GM21576 (cell line): ENCODE measurements around the gene LHB.
"Not testable (repeated sequence)": the region's sequence is repeated elsewhere in the genome, so short reads cannot be mapped to it uniquely, and the experiment has no call there.

Source experiments
- ATAC-seq: cut with Tn5 transposase; IDR thresholded peaks from one replicate; pipeline ENCODE4 v1.9.1; 2021; ENCODE audit warnings: mild to moderate bottlenecking, moderate library complexity; ENCODE audit not compliant: unreplicated experiment

Gene LHB

GRCh38 chr19:49038557-49039276 lies 21.8 kb upstream of the LHB start:
- ATAC-seq = not testable (repeated sequence)

GRCh38 chr19:49038111-49038510 lies 21.2 kb upstream of the LHB start:
- ATAC-seq = not testable (repeated sequence)

GRCh38 chr19:49036815-49037214 lies 19.9 kb upstream of the LHB start, which contains the start of gene CGB1:
TSS of gene CGB1 (minus strand) at chr19:49036895. CDS start at chr19:49036711, 184 bp downstream.
- ATAC-seq = not testable (repeated sequence)

GRCh38 chr19:49031642-49032301 lies 14.9 kb upstream of the LHB start, which contains the start of gene CGB2:
TSS of gene CGB2 (plus strand) at chr19:49031890. CDS start at chr19:49032096, 206 bp downstream.
- not testable (repeated sequence) for ATAC-seq

GRCh38 chr19:49030323-49030722 lies 13.4 kb upstream of the LHB start:
- not testable (repeated sequence) for ATAC-seq

GRCh38 chr19:49029749-49030148 lies 12.9 kb upstream of the LHB start:
- not testable (repeated sequence) for ATAC-seq

GRCh38 chr19:49028686-49029085 lies 11.8 kb upstream of the LHB start:
- ATAC-seq = not testable (repeated sequence)

- ATAC-seq = not testable (repeated sequence)
Observed at GRCh38 chr19:49025599-49025998, 8.7 kb upstream of the LHB start.

GRCh38 chr19:49025088-49025487 lies 8.2 kb upstream of the LHB start:
- ATAC-seq = not testable (repeated sequence)

GRCh38 chr19:49024233-49024632 lies 7.3 kb upstream of the LHB start, which contains the start of gene CGB3:
TSS of gene CGB3 (minus strand) at chr19:49024333. CDS start at chr19:49023971, 362 bp downstream.
- not testable (repeated sequence) for ATAC-seq

- ATAC-seq = no peak
Observed at GRCh38 chr19:49022116-49022515, 5.2 kb upstream of the LHB start.

- ATAC-seq = no peak
Observed at GRCh38 chr19:49020931-49021895, 4.3 kb upstream of the LHB start.

- no peak for ATAC-seq
Observed at GRCh38 chr19:49020342-49020741, 3.5 kb upstream of the LHB start.

GRCh38 chr19:49019242-49019932 lies 2.5 kb upstream of the LHB start:
- ATAC-seq = no peak

GRCh38 chr19:49018388-49019241 lies 1.7 kb upstream of the LHB start:
- not testable (repeated sequence) for ATAC-seq

- no peak for ATAC-seq
Observed at GRCh38 chr19:49017666-49018351, 918 bp upstream of the LHB start.

- no peak for ATAC-seq
Observed at GRCh38 chr19:49016067-49016839, 638 bp downstream of the LHB start.

- ATAC-seq = no peak
Observed at GRCh38 chr19:49014870-49015255, 2.0 kb downstream of the LHB start.
